ENCODE results near the gene TADA1. TPM values are rescaled to one million over a fixed set of nuclear protein-coding genes. Genes with fewer than 3 reads are reported as not detected.

TADA1 gene
- total RNA-seq, 1 experiment from 2014 or later, result 13.9 TPM

- no peaks in the 10 kb centered on the region for H3K36me3 ChIP-seq (ENCODE audit: control insufficient read depth, insufficient read depth, low read length)
- no peaks in the 10 kb centered on the region for H3K4me1 ChIP-seq
- intact Hi-C loops (cut with micrococcal nuclease; ENCODE audit: unreplicated experiment), result no loop called here
- peaks cover 21% of the 10 kb centered on the region for H3K9me3 Mint-ChIP-seq (ENCODE audit: unreplicated experiment)
- peaks cover 13% of the 10 kb centered on the region for H3K27me3 Mint-ChIP-seq (ENCODE audit: insufficient read depth, unreplicated experiment)
- H3K27ac Mint-ChIP-seq (ENCODE audit: unreplicated experiment), result no peak overlapping the region
- no peak overlapping the region for H3K4me3 Mint-ChIP-seq (ENCODE audit: unreplicated experiment)
- CTCF ChIA-PET, result no interaction called here
- H3K4me1 Mint-ChIP-seq (ENCODE audit: low read depth, unreplicated experiment), result no peaks in the 10 kb centered on the region
- H3K27me3 ChIP-seq (replicated peaks; ENCODE audit: control insufficient read depth, insufficient read depth, low read length), result no peaks in the 10 kb centered on the region; the same call in 1 of the 2 replicates
- peaks cover 6% of the 10 kb centered on the region for H3K36me3 Mint-ChIP-seq (ENCODE audit: insufficient read depth, unreplicated experiment)
- peaks cover 11% of the 10 kb centered on the region for H3K9me3 ChIP-seq
- POLR2A ChIA-PET, result no interaction called here
- no TSS peak for BruUV-seq (replicated peaks)
- no peak for DNase-seq
- no peak overlapping the region for H3K4me3 ChIP-seq (ENCODE audit: low read depth, low read length)
- no peak for TF ChIP-seq CTCF (IDR thresholded peaks at IDR 0.05; ENCODE audit: insufficient read depth in 1 of 2, low read depth in 1 of 2, low read length in 1 of 2, severe bottlenecking in 1 of 2, unreplicated experiment in 1 of 2)
Observed at GRCh38 chr1:166895766-166896165, 19.7 kb upstream of the TADA1 start.

GRCh38 chr1:166889776-166890175 is 13.7 kb upstream of the TADA1 start:
- DNase-seq, result no peak
- POLR2A ChIA-PET, result no interaction called here
- no peaks in the 10 kb centered on the region for H3K9me3 ChIP-seq
- no peak for TF ChIP-seq CTCF (IDR thresholded peaks at IDR 0.05; ENCODE audit: insufficient read depth in 1 of 2, low read depth in 1 of 2, low read length in 1 of 2, severe bottlenecking in 1 of 2, unreplicated experiment in 1 of 2)
- H3K9me3 Mint-ChIP-seq (ENCODE audit: unreplicated experiment), result no peaks in the 10 kb centered on the region
- no peaks in the 10 kb centered on the region for H3K4me1 ChIP-seq
- no peaks in the 10 kb centered on the region for H3K36me3 ChIP-seq (ENCODE audit: control insufficient read depth, insufficient read depth, low read length)
- no peaks in the 10 kb centered on the region; the same call in 1 of the 2 replicates for H3K27me3 ChIP-seq (replicated peaks; ENCODE audit: control insufficient read depth, insufficient read depth, low read length)
- CTCF ChIA-PET, result no interaction called here
- no peak overlapping the region for H3K4me3 Mint-ChIP-seq (ENCODE audit: unreplicated experiment)
- no peaks in the 10 kb centered on the region for H3K36me3 Mint-ChIP-seq (ENCODE audit: insufficient read depth, unreplicated experiment)
- no peak overlapping the region for H3K4me3 ChIP-seq (ENCODE audit: low read depth, low read length)
- no peaks in the 10 kb centered on the region for H3K4me1 Mint-ChIP-seq (ENCODE audit: low read depth, unreplicated experiment)
- no TSS peak for BruUV-seq (replicated peaks)
- peaks cover 11% of the 10 kb centered on the region for H3K27me3 Mint-ChIP-seq (ENCODE audit: insufficient read depth, unreplicated experiment)
- no peak overlapping the region for H3K27ac Mint-ChIP-seq (ENCODE audit: unreplicated experiment)
- intact Hi-C loops (cut with micrococcal nuclease; ENCODE audit: unreplicated experiment), result no loop called here

GRCh38 chr1:166888373-166889111 is 12.5 kb upstream of the TADA1 start:
- no peak overlapping the region for H3K27ac Mint-ChIP-seq (ENCODE audit: unreplicated experiment)
- no peaks in the 10 kb centered on the region for H3K4me1 Mint-ChIP-seq (ENCODE audit: low read depth, unreplicated experiment)
- no TSS peak for BruUV-seq (replicated peaks)
- TF ChIP-seq CTCF (IDR thresholded peaks at IDR 0.05; ENCODE audit: insufficient read depth in 1 of 2, low read depth in 1 of 2, low read length in 1 of 2, severe bottlenecking in 1 of 2, unreplicated experiment in 1 of 2), result no peak
- H3K27me3 Mint-ChIP-seq (ENCODE audit: insufficient read depth, unreplicated experiment), result peaks cover 9% of the 10 kb centered on the region
- Histone ChIP-seq H3K27me3 (replicated peaks; ENCODE audit: control insufficient read depth, insufficient read depth, low read length) (no peaks in the 10 kb centered on the region; the same call in 1 of the 2 replicates), H3K4me1 (no peaks in the 10 kb centered on the region), H3K36me3 (ENCODE audit: control insufficient read depth, insufficient read depth, low read length) (no peaks in the 10 kb centered on the region), H3K4me3 (ENCODE audit: low read depth, low read length) (no peak overlapping the region), H3K9me3 (no peaks in the 10 kb centered on the region)
- DNase-seq, result no peak
- no peak overlapping the region for H3K4me3 Mint-ChIP-seq (ENCODE audit: unreplicated experiment)
- H3K9me3 Mint-ChIP-seq (ENCODE audit: unreplicated experiment), result no peaks in the 10 kb centered on the region
- CTCF ChIA-PET, result no interaction called here
- intact Hi-C loops (cut with micrococcal nuclease; ENCODE audit: unreplicated experiment), result no loop called here
- POLR2A ChIA-PET, result no interaction called here
- no peaks in the 10 kb centered on the region for H3K36me3 Mint-ChIP-seq (ENCODE audit: insufficient read depth, unreplicated experiment)
